NCI-H1436 (cell line): ENCODE measurements around the gene SYNPO2L.

Source experiments
- DNase-seq: peaks from one replicate; lab custom pipeline; 2025; lab: John Stamatoyannopoulos, UW

The SYNPO2L gene

GRCh38 chr10:73649876-73650536 lies 5.8 kb downstream of the SYNPO2L start:
- no peak for DNase-seq

- DNase-seq = no peak
Observed at GRCh38 chr10:73648975-73649829, 6.6 kb downstream of the SYNPO2L start.

GRCh38 chr10:73647875-73648651 lies 7.8 kb downstream of the SYNPO2L start:
- DNase-seq = no peak

- peak; percentile 86 for DNase-seq
Observed at GRCh38 chr10:73647211-73647874, 8.5 kb downstream of the SYNPO2L start.

GRCh38 chr10:73646598-73647041 lies 9.2 kb downstream of the SYNPO2L start:
- no peak for DNase-seq

GRCh38 chr10:73645251-73645650 lies 10.6 kb downstream of the SYNPO2L start:
- no peak for DNase-seq

- DNase-seq = no peak
Observed at GRCh38 chr10:73644767-73645166, 11.1 kb downstream of the SYNPO2L start.

- DNase-seq = peak; percentile 62
Observed at GRCh38 chr10:73644015-73644743, 11.7 kb downstream of the SYNPO2L start.

GRCh38 chr10:73643362-73643761 lies 12.5 kb downstream of the SYNPO2L start:
- no peak for DNase-seq

- no peak for DNase-seq
Observed at GRCh38 chr10:73641328-73642060, 14.3 kb downstream of the SYNPO2L start, which contains the start of gene MYOZ1. MYOZ1 (minus strand) TSS chr10:73641474; CDS start chr10:73640017, 1,457 bp downstream.

GRCh38 chr10:73639286-73639685 lies 16.5 kb downstream of the SYNPO2L start:
- DNase-seq = no peak

- DNase-seq = no peak
Observed at GRCh38 chr10:73635781-73636180, 20.0 kb downstream of the SYNPO2L start.

GRCh38 chr10:73634421-73634820 lies 21.4 kb downstream of the SYNPO2L start:
- no peak for DNase-seq

- DNase-seq = no peak
Observed at GRCh38 chr10:73629165-73629564, 26.7 kb downstream of the SYNPO2L start.

- no peak for DNase-seq
Observed at GRCh38 chr10:73628405-73628804, 27.4 kb downstream of the SYNPO2L start.

GRCh38 chr10:73627300-73627699 lies 28.5 kb downstream of the SYNPO2L start:
- DNase-seq = no peak

GRCh38 chr10:73625884-73626752 lies 29.7 kb downstream of the SYNPO2L start:
- peak; percentile 97 for DNase-seq

- peak; percentile 18 for DNase-seq
Observed at GRCh38 chr10:73625004-73625883, 30.6 kb downstream of the SYNPO2L start.
